GM12873 (cell line): ENCODE measurements around the gene CYP2S1.
A peak's percentile ranks its signal among the peaks of the same experiment; 100 is the strongest.

Experiments
- CTCF ChIP-seq: IDR thresholded peaks from 2 replicates; pipeline ENCODE4 v1.5.1; 2012; ENCODE audit warnings: low read depth, mild to moderate bottlenecking, moderate library complexity, low read length, control low read depth; ENCODE audit not compliant: insufficient read depth; ENCODE audit errors: missing control alignments

CYP2S1 gene

GRCh38 chr19:41192574-41193429 lies at the start of gene CYP2S1:
Gene CYP2S1 (plus strand): TSS chr19:41193219. CDS start chr19:41193265, 46 bp downstream.
- no peak for TF ChIP-seq CTCF

GRCh38 chr19:41144403-41144802 lies 48.6 kb upstream of the CYP2S1 start:
- TF ChIP-seq CTCF: peak; percentile 84

- TF ChIP-seq CTCF: no peak
These were observed 43.2 kb upstream of the CYP2S1 start for GRCh38 chr19:41149831-41150230.

- TF ChIP-seq CTCF: no peak
These were observed 39.0 kb upstream of the CYP2S1 start for GRCh38 chr19:41154060-41154459.

GRCh38 chr19:41156207-41156606 lies 36.8 kb upstream of the CYP2S1 start:
- TF ChIP-seq CTCF: peak; percentile 3

- TF ChIP-seq CTCF: no peak
These were observed 33.1 kb upstream of the CYP2S1 start for GRCh38 chr19:41159881-41160280.

GRCh38 chr19:41161903-41162302 lies 31.1 kb upstream of the CYP2S1 start:
- peak; percentile 22 for TF ChIP-seq CTCF
